NCI-H1436 (cell line): ENCODE measurements around the gene MAST4.

Experiments
- DNase-seq: peaks from one replicate; lab custom pipeline; 2025; lab: John Stamatoyannopoulos, UW

MAST4 gene

DNA sequence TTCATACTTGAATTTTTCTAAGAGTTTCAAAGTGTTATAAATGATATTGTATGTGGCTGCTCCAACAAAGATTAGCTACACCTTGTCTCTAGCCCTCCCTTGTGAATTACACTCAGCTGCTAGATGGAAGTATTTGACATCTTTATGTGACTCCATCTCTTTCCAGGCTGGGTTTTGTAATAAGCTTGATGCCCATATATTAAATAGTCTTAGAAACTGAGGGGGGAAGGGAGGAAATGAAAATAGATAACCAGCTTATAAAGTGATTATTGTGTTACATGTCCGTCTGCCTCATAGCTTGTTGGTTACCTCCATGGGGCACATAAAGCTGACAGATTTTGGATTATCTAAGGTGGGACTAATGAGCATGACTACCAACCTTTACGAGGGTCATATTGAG, 537.0 kb downstream of the MAST4 start:
- DNase-seq, result no peak

DNA sequence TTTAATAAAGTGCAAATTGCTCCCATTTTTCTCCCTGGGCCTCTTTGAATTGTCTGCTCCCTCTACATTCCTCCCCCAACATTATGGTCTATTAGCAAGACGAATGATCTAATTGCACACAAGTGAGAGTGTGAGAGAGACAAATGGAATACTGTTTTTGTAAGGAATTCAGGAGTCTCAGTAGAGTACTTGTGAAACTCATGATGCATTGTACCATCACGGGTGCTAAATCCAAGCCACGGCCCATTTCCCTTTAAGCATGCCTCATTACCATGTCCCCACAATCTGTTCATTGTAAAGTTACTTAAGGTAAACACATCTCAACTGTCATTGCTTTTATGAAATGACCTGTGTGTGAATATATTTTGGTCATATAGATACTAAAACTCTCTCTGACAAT, 537.6 kb downstream of the MAST4 start:
- DNase-seq, result no peak

DNA sequence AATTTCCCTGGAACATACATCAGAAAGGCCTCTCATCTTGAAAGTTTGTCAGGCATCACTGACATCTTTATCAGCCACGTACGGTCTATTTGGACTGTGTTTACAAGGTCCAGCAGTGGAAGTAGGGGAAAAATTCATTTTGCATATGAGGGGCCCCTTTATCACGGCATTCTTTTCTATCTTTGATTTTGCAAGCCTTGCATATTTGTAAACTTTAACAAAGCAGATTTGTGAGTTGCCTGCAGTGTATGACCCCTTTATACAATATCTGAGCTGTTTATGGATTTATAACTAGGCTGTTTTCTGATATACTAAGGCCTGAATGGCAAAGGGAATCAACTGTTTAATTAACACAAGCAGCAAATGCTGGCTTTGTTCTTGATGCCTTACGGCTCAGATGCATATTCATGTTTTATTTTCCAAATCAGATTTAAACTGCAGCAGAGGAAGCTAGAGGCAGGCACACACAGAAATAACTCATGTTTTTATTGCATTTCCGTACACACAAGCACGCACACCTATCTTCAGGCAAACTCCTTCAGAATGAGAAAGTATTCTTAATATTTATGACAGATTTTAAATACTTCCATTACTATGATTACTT, 539.3 kb downstream of the MAST4 start:
- DNase-seq, result no peak

DNA sequence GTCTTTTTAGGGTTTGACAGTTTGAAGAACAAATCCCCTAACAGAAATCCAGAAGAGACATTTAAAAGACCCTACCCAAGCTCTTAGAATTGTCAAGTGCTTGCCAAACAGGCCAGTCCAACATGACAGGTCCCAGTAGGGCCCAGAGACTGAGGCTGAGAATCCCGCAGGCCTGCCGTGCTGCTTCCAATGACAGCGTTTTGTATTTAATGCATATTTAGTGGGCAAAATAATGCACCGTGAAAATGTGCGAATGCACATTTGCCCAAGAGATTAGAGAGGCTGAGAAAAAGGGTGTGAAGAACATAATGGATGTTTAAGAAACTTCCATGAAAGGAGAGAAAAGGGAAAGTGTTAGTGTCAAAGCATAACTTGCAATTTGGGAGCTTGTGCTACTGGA, 542.8 kb downstream of the MAST4 start:
- no peak for DNase-seq

DNA sequence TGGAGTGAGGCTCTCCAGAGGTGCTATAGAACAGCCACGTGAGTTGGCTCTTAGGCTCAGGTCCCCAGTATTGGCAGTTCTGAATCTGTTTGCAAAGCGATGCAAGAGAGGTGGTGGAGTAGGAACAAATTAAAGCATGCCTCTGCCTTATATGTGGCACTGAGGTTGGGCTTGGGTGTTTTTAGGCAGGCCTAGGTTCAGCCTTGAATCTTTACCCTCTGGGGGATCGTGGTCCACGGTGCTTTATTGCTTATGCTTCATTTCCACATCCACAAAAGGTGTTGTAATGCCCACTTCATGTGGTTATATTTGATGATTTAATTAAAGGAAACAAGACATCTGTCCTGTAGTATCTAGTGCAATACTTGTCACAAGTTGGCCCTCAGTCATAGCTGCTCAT, 544.2 kb downstream of the MAST4 start:
- DNase-seq, result no peak

DNA sequence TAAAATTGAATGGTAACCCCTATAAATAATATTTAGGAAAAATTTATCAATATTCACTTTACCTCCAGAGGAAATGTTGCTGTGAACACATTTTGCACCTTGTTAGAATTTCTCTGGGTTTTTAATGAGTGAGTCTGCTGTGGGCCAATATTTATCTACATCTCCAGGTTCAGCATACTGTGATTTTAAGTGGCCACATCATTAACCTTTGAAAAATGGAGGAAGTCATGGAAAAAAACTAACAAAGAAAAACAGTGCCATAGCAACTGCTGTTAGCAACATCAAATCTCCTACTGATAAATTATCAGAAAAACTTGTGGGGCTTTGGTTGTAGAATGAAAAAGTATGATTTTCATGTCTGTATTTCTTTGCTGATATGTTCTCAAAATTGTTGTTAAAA, 545.5 kb downstream of the MAST4 start:
- DNase-seq, result no peak

DNA sequence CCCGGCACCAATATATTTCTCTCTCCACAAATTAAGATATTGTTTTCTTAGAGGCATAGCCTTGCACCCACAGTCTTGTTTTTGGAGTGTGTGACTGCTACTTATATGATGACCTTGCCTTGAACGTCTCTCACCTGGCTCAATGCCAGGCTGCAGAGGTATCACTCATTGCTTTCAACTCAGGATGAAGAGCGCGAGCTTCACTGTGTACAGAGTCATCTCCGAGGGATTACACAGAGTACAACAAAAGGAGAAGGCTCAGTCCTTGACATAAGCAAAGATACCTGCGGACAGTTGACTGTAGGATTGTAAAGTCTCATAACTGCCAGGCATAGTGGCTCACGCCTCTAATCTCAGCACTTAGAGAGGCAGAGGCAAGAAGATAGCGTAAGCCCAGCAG, 546.6 kb downstream of the MAST4 start:
- DNase-seq, result no peak

DNA sequence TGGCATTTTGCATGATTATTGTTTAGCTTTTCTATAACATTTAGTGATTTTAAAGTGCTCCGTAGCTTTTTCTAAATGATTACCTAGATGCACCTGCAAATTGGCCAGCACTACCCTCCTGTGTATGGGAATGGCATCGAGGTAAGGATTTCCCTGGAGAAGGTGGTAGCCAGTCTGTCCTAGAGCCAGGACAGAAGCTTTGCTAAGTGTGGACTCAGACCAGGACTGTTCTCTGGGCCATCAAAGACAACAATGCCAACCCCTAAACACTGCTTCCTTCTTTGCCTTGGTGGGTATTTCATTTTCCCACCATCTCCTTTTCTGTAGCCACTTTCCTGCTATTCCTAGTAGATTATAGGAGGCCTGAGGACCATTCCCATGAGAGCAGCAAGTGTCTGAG, 547.4 kb downstream of the MAST4 start:
- DNase-seq, result no peak

DNA sequence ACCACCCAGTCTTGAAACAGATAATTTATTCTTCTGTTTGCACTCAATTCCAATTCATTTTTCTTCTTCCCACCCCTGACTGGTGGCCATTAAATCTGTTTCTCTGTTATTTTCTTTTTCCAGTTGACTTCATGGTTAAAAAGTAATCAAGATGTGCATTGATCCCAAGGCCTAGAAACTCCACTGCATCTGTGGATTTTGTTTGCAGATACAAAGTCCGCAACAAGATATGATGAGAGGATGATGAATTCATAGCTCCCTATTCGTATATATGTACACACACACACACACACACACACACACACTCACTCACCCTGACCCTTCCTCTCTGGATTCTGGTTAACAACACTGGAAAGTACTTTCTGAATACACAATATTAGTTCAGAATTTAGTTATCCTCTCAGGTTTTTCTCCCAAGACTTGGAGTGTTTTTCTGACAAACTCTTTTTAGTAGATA, 548.0 kb downstream of the MAST4 start:
- no peak for DNase-seq

DNA sequence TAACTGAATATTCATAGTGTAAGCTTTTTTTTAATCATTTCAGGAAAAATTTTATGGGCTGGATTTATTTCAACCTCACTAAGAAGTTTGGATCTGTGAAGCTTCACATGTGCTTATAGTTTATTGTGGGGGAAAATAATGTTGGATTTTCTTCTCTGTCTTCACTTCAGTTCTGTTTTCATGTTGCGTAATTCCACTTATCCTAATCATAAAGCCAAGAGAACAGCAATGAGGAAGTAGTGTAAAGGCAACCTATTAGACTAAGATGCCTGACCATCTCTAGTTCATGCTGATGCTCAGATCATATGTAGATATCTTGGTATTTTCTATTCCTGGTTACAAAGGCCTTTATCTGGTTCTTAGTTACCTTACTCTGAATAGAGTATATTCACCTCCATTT, 550.4 kb downstream of the MAST4 start:
- no peak for DNase-seq

DNA sequence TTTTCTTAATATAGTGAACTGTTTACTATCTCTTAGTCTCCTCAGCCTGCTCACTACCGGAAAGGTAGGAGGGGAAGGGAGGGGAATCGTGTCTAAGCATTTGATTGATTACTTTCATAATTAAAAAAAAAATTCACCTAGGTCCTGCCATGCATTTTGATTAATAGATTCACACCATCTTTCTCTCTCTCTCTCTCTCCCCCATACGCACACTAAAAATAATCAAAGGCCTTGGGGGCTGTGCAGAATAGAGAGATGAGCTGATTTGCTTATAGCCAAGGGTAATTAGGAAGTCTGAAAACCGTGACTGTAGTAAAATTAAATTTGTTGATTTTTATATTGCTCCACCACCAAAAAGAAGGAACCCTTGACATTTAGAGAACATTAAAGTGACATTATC, 550.8 kb downstream of the MAST4 start:
- no peak for DNase-seq

DNA sequence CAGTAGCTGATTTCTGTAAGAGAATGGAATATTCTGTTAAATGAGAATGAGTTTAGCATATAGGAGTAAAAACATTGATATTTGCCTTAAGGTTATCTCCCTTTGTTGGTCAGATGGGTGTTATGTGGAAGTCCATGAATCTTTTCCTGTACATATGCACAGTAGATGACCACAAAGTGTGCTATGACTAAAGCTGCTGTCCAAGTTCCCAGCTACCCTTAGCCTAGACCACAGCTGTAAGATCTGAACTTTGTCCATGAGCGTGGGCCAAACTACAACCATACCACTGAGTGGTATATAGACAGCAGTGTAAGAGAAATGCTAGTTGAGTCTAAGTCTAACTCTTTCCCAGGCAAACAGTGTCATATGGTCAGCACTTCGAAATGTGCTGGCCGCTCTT, 551.6 kb downstream of the MAST4 start:
- DNase-seq, result no peak

DNA sequence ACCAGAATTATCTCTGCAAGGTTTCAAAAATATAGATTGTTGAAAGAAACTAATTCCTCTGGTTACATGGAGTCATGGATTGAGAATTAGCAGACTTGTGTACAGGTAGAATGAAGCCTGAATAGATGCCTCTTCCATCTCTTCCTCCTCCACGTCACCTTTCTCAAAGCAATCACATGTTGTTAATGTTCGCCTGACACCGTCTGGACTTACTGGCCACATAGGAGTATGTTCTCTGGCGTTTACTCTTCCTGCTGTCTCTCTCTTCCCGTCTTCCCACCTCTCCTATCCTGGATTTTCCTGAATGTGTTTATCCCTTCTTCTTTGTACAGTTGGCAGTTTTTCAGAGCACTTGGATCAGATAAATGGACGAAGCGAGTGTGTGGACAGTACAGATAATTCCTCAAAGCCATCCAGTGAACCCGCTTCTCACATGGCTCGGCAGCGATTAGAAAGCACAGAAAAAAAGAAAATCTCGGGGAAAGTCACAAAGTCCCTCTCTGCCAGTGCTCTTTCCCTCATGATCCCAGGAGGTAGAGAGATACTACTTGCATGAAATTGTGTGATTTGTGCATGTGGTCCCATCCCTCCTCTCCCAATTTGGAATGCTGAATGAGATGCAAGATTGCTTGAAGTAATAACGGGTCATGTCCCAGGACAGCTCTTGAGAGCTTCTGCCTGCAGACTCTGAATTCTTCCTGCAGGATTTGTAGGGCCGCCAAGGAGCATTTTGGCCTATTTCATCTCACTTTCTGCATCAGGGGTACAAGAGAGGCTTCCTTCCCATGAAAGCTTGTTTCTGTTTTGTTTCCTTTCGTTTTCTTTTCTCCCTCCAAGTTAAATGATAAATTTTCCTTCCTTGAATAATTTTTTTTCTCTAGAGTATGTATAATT, 553.1 kb downstream of the MAST4 start:
- DNase-seq, result no peak

DNA sequence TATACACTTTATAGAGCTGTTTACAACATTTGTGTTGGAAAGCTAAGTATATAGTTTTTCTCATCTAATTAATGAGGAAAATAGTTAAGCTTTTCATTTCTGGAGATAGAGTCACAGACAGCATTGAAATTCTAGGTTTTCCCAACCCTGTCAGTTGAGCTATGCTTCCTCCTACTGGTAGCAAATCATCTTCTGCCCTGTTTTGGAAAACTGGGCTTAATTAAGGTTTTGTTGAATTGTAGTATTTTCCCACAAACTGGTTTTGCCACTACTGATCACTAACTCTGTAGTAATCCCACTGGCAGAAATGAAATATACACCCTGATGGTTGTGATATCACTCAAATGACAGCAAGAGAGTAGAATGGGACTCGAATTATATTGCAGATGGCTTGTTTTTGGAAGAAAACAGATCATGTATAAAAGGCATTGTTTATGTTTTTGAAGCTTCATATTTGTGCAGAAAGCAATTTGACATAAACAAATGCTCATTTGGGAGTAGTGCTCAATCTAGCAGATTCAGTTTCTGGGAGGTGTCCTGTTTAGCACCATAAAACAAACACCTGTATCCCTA, 553.8 kb downstream of the MAST4 start:
- DNase-seq, result no peak

DNA sequence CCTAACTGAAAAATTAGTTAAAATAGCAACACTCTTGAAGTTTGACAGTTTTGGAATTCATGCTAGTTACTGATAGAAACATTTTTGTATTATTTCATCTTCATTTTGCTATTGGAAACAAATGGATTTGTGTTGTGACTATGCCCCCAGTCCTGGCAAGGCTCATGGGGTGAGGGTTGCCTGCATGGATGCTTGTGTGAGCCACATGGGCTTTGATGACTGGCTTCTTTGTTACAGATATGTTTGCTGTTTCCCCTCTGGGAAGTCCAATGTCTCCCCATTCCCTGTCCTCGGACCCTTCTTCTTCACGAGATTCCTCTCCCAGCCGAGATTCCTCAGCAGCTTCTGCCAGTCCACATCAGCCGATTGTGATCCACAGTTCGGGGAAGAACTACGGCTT, 556.2 kb downstream of the MAST4 start:
- DNase-seq, result no peak

DNA sequence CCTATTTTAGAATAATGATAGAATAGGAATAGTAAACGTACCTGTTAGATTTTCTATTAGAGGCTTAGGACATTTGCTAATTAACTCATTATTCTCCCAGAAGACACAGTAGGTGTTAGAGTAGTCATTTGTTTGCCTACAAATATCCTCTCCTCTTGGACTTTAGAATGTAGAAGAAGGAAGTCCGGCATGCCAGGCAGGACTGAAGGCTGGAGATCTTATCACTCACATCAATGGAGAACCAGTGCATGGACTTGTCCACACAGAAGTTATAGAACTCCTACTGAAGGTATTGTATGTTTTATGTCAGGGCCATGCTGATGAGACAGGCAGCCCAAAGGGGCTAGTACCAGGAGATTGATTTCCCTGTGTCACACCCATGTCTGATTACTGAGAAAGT, 557.1 kb downstream of the MAST4 start:
- DNase-seq, result no peak

DNA sequence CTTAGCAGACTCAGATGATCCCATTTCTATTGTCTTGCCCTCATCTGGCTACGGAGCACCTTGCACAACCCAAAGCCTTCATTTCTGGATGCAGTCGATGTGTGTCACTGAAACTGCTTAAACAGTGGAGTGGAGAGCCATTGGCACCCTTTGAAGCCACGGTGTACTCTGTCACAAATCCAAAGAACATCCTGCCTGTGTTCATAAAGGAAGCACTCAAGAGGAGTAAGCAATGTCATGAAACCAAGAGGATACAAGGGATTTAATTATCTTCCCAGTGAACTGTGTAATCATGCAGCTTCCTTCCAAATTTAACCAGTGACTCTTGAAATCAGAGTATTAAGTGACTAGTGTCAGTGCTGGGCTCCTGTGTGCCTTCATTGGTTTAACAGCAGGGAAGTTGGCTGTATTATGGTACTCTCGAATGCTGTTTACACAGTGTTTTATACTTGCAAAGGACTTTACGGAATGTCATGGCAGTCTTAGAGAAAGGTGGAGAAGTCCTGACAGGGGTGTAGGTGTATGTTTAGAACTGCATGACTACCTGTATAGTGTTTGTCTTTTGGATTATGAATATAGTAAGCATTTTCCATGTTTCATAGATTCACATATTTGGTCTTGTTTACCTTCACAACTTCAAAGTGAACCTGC, 558.5 kb downstream of the MAST4 start:
- no peak for DNase-seq

DNA sequence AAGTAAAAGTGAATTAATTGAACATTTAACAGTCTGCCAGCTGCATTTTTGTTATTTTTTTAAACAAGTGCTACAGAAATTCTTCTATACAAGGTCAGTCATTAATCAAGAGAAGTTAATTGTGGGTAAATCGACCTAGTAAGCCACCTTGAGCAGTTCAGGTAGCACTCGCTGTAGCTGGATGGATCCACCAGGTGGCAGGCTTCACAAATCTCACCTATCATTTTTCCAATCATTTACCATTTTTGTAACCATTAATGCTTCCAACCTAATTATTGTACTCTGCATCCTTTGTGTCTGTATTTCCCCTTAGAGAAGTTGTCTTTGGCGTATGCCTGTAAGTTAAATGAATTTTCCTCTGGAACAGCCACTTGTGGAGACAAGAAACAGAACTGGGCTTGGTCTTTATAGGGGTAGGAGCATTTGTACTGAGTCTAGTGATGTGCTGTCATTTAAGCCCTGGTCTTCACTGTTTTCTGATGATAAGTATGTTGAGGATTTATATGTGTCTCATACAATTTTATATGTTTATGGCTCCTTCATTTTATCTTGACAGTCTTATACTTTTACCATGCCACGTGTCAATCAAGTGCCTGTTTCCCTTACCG, 560.9 kb downstream of the MAST4 start:
- no peak for DNase-seq

DNA sequence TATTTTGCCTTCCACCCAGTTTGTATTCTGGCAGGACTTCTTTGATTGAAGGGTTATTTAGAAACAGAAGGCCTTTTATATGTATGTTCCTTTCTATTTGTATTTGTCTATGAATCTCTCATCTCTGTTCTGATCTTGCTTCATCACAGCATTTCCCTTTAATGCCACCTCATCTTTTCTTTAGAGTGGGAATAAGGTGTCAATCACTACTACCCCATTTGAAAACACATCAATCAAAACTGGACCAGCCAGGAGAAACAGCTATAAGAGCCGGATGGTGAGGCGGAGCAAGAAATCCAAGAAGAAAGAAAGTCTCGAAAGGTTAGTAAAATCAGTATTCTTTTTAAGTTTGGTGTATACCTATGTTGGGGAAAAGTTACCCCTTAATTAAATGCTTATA, 564.1 kb downstream of the MAST4 start:
- no peak for DNase-seq

DNA sequence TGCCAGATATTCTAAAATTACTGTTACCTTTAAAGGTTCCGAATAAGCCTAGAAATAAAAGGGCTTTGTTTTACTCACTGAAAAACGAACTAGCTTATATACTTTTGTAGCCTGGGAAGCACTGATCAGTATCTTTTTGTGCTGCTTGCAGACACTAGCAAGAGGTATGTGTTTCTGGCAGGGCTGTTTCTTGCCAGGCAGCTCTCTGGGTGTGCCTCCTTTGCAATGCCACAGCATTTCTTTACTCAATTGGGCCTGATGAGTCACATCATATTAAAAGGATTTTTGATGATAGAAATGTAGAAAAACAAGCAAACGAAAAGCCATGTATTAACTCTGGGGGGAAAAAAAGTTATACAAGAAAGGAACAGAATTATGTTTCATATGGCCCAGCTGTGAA, 564.8 kb downstream of the MAST4 start:
- DNase-seq, result no peak

DNA sequence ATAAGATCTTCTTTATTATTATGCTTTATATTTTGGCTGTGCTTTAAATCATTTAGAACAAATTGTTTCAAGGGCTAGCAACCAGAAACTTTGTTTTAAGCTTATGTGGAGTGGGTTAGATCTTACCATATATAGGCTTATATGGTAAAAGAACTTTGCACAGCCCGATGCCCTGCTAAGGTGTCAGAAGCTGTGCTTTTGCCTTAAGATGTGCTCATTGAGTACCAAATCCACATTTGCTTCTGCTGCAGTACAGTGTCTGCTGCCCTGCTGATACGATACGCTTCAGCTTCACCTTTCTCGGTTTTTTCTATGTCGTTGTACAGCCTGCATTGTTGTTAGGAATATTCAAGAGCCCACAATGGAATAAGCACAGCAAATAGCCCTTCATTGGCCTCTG, 565.6 kb downstream of the MAST4 start:
- no peak for DNase-seq

DNA sequence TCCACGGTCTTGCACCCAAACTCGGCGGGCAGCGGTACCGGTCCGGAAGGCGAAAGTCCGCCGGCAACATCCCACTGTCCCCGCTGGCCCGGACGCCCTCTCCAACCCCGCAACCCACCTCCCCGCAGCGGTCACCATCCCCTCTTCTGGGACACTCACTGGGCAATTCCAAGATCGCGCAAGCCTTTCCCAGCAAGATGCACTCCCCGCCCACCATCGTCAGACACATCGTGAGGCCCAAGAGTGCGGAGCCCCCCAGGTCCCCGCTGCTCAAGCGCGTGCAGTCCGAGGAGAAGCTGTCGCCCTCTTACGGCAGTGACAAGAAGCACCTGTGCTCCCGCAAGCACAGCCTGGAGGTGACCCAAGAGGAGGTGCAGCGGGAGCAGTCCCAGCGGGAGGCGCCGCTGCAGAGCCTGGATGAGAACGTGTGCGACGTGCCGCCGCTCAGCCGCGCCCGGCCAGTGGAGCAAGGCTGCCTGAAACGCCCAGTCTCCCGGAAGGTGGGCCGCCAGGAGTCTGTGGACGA, 567.1 kb downstream of the MAST4 start:
- no peak for DNase-seq
